OCI-LY1 (cell line): ENCODE data around the gene AP2M1.

Experiments
- H2AFZ ChIP-seq: fragments of 200-600 bp; sonication (generic), shearing (Covaris generic); 2 replicates; pipeline ENCODE4 v1.6.0; 2014; ENCODE audit warnings: antibody characterized with exemption, mild to moderate bottlenecking, low read length
- H3F3A ChIP-seq: fragments of 200-600 bp; sonication (generic), shearing (Covaris generic); 2 replicates; pipeline ENCODE4 v1.6.0; 2014; ENCODE audit warnings: mild to moderate bottlenecking, antibody characterized with exemption, low read length, moderate library complexity; ENCODE audit not compliant: insufficient read depth
- H3K27ac ChIP-seq: fragments of 200-600 bp; sonication (generic); 2 replicates; pipeline ENCODE4 v1.5.1; 2014; ENCODE audit warnings: low read length, mixed run types, mild to moderate bottlenecking, low read depth; ENCODE audit not compliant: poor library complexity, severe bottlenecking
- H3K27me3 ChIP-seq: fragments of 200-600 bp; sonication (generic); 2 replicates; pipeline ENCODE4 v1.6.0; 2014; ENCODE audit warnings: antibody characterized with exemption, mild to moderate bottlenecking, low read length, moderate library complexity; ENCODE audit not compliant: insufficient read depth
- H3K36me3 ChIP-seq: fragments of 200-600 bp; sonication (generic); 2 replicates; pipeline ENCODE4 v1.6.1; 2014; ENCODE audit warnings: mild to moderate bottlenecking, antibody characterized with exemption, low read length, moderate library complexity, mixed read lengths; ENCODE audit not compliant: insufficient read depth
- H3K4me1 ChIP-seq: fragments of 200-600 bp; sonication (generic); 2 replicates; pipeline ENCODE4 v1.5.1; 2014; ENCODE audit warnings: mild to moderate bottlenecking, low read length, moderate library complexity; ENCODE audit not compliant: insufficient read depth, severe bottlenecking
- H3K4me2 ChIP-seq: fragments of 200-600 bp; sonication (generic), shearing (Covaris generic); 2 replicates; pipeline ENCODE4 v1.6.1; 2014; ENCODE audit warnings: low read length
- H3K4me3 ChIP-seq: fragments of 200-600 bp; sonication (generic); 2 replicates; pipeline ENCODE4 v1.5.1; 2014; ENCODE audit warnings: low read length, low read depth, mild to moderate bottlenecking, mixed read lengths; ENCODE audit not compliant: poor library complexity, severe bottlenecking
- H3K79me2 ChIP-seq: fragments of 200-600 bp; shearing (Covaris generic); 2 replicates; pipeline ENCODE4 v1.6.1; 2016; ENCODE audit warnings: mixed run types, low read length, mixed read lengths; ENCODE audit not compliant: insufficient read depth
- H3K9ac ChIP-seq: fragments of 200-600 bp; sonication (generic), shearing (Covaris generic); 2 replicates; pipeline ENCODE4 v1.6.1; 2014; ENCODE audit warnings: mild to moderate bottlenecking, low read length, mixed read lengths
- H3K9me2 ChIP-seq: fragments of 200-600 bp; sonication (generic), shearing (Covaris generic); 2 replicates; pipeline ENCODE4 v1.6.1; 2014; ENCODE audit warnings: low read depth, mild to moderate bottlenecking, low read length, mixed read lengths
- H3K9me3 ChIP-seq: fragments of 200-600 bp; shearing (Covaris generic); 2 replicates; pipeline ENCODE4 v1.6.1; 2014; ENCODE audit warnings: low read length, mixed read lengths
- H4K20me1 ChIP-seq: fragments of 200-600 bp; sonication (generic), shearing (Covaris generic); 2 replicates; pipeline ENCODE4 v1.6.0; 2016; ENCODE audit warnings: mild to moderate bottlenecking, low read length; ENCODE audit not compliant: insufficient read depth
- EZH2 ChIP-seq: fragments of 200-600 bp; sonication (generic), shearing (Covaris generic); IDR thresholded peaks from 2 replicates; pipeline ENCODE4 v1.8.0; 2017; ENCODE audit warnings: borderline replicate concordance, mixed run types, mild to moderate bottlenecking, antibody characterized with exemption, low read length, moderate library complexity, mixed read lengths
- TF ChIP-seq, protein P1 (sequence below): fragments of 200-600 bp; sonication (generic), shearing (Covaris generic); IDR thresholded peaks from 2 replicates; pipeline ENCODE4 v1.5.1; 2017; ENCODE audit warnings: mild to moderate bottlenecking, antibody characterized with exemption, low read length, moderate library complexity, mixed read lengths

Gene AP2M1

DNA sequence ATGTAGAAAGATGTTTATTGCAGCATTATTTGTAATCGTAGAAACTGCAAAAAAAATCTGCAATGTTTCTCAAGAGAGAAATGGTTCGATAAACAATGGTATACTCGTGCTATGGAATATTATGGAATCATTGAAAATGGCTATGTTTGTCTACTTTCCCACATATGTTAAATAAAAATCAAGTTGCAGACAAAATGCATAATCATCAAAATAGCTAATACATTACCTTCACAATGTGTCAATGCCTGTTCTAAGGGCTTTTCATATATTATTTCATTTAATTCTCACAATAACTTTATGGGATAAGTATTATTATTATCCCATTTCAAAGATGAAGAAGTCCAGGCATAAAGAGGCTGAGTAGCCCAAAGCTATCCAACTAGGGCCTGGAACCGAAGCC is 41.7 kb upstream of the AP2M1 start:
- Histone ChIP-seq H3K4me2 (no peak overlapping the region), H3K9me2 (no peaks in the 10 kb centered on the region), H3K9ac (no peak overlapping the region), H4K20me1 (no peaks in the 10 kb centered on the region), H3K36me3 (peaks cover 11% of the 10 kb centered on the region; the same call in 1 of the 2 replicates), H3K27ac (no peak overlapping the region), H3K4me1 (peaks cover 27% of the 10 kb centered on the region), H3K27me3 (no peaks in the 10 kb centered on the region), H3F3A (no peaks in the 10 kb centered on the region), H3K79me2 (peaks cover 23% of the 10 kb centered on the region), H2AFZ (no peak overlapping the region), H3K9me3 (no peaks in the 10 kb centered on the region), H3K4me3 (no peak overlapping the region)
- no peak for TF ChIP-seq EZH2
- TF ChIP-seq, protein P1, sequence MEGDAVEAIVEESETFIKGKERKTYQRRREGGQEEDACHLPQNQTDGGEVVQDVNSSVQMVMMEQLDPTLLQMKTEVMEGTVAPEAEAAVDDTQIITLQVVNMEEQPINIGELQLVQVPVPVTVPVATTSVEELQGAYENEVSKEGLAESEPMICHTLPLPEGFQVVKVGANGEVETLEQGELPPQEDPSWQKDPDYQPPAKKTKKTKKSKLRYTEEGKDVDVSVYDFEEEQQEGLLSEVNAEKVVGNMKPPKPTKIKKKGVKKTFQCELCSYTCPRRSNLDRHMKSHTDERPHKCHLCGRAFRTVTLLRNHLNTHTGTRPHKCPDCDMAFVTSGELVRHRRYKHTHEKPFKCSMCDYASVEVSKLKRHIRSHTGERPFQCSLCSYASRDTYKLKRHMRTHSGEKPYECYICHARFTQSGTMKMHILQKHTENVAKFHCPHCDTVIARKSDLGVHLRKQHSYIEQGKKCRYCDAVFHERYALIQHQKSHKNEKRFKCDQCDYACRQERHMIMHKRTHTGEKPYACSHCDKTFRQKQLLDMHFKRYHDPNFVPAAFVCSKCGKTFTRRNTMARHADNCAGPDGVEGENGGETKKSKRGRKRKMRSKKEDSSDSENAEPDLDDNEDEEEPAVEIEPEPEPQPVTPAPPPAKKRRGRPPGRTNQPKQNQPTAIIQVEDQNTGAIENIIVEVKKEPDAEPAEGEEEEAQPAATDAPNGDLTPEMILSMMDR, result no peak

DNA sequence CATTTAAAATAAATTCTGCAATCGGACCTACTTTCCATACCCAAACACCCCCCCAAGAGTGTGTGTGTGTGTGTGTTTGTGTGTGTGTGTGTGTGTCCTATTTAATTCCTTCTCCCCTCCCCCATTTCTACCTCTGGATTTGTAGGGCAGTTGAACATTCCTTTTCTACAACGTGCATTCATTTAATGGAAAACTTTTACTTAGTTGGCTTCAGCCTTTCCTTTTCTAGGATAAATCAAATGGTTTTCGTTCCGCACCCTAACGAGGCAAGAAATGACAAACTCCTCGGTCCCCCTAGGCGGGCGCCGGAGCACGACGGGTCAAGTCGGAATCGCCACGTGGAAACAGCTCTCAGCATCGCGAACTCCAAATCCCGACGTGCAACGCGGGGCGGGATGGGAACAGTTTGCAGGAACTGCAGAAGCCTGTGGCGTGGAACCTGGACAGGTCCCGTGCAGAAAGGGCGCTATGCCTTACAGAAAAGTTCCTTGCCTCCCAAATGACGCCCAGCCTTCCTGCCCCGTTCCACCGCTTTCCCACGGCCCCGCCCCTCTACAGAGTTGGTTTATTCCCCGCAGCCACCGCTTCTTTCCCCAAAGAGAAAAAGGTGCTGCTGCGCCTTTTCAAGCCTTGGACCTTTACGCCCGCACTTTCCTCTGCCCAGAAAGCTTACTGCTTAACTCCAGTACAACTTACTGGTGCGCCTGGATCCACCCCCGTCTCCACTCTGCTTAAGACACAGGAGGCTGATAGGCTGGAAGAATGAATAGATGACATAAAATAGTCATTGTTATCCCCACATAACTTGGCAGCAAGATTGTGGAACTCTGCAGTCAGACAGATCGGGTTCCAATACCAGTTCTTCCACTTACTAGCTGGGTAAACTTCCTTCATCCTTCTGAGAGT is 40.6 kb upstream of the AP2M1 start:
- peak overlapping the region; percentile 82 for H3K4me2 ChIP-seq
- TF ChIP-seq, protein P1, result no peak
- no peak for TF ChIP-seq EZH2
- no peaks in the 10 kb centered on the region for H4K20me1 ChIP-seq
- peaks cover 27% of the 10 kb centered on the region for H3K4me1 ChIP-seq
- peak overlapping the region; percentile 77 for H3K27ac ChIP-seq
- no peaks in the 10 kb centered on the region for H3F3A ChIP-seq
- H3K79me2 ChIP-seq, result peaks cover 23% of the 10 kb centered on the region
- no peaks in the 10 kb centered on the region for H3K27me3 ChIP-seq
- peak overlapping the region; percentile 83 for H3K9ac ChIP-seq
- H3K9me3 ChIP-seq, result no peaks in the 10 kb centered on the region
- peak overlapping the region; percentile 14; the same call in 1 of the 2 replicates for H2AFZ ChIP-seq
- H3K36me3 ChIP-seq, result peaks cover 18% of the 10 kb centered on the region; the same call in 1 of the 2 replicates
- H3K9me2 ChIP-seq, result no peaks in the 10 kb centered on the region
- H3K4me3 ChIP-seq, result peak overlapping the region; percentile 76

DNA sequence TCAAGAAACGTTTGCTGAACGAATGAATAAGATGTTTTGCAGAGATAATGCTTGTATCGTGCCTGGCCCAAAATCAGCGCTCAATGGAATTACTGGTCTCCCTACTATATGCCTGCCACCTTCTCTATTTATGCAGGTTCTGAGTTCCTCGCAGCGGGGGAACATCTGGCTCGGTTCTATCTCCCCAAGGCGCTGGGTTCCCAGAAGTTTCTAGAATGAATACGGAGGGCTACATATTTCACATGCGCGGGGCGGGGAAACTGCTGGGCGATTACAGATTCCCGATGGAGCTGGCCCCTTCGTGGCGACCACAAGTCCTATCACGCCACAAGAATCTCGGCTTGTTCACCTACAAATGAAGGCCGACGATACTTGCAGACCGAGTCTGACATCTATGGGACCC is 39.9 kb upstream of the AP2M1 start:
- peak overlapping the region; percentile 82 for H3K4me2 ChIP-seq
- peaks cover 18% of the 10 kb centered on the region; the same call in 1 of the 2 replicates for H3K36me3 ChIP-seq
- H3K4me3 ChIP-seq, result peak overlapping the region; percentile 76
- peak overlapping the region; percentile 14; the same call in 1 of the 2 replicates for H2AFZ ChIP-seq
- peaks cover 27% of the 10 kb centered on the region for H3K4me1 ChIP-seq
- TF ChIP-seq, protein P1, result no peak
- TF ChIP-seq EZH2, result no peak
- H3K27ac ChIP-seq, result peak overlapping the region; percentile 77
- peaks cover 23% of the 10 kb centered on the region for H3K79me2 ChIP-seq
- no peaks in the 10 kb centered on the region for H3K27me3 ChIP-seq
- H3F3A ChIP-seq, result no peaks in the 10 kb centered on the region
- H4K20me1 ChIP-seq, result no peaks in the 10 kb centered on the region
- no peaks in the 10 kb centered on the region for H3K9me2 ChIP-seq
- H3K9ac ChIP-seq, result peak overlapping the region; percentile 83
- H3K9me3 ChIP-seq, result no peaks in the 10 kb centered on the region
